GM21381 (cell line): ENCODE results near the gene DDAH1.
A peak's percentile ranks its signal among the peaks of the same experiment; 100 is the strongest.

Experiments used
- ATAC-seq: cut with Tn5 transposase; IDR thresholded peaks from one replicate; pipeline ENCODE4 v1.9.1; 2021; ENCODE audit warnings: mild to moderate bottlenecking, moderate library complexity; ENCODE audit not compliant: unreplicated experiment

Gene DDAH1

DNA sequence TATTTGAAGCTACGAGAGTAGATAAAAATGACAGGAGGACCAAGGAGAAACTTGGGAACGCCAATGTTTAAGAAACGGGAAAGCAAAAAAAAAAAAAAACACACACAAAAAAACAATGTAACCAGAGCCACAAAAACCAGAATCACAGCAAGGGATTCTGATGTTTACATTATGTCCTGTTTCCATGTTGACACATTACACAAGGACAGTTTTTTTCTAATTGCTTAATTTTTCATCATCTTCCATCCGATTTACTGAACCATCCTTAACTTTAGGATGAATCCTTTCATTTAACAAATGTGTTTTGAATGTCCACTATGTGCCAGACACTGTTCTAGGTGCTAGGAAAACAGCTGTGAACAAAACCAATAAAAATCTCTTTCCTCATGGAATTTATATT is 187.2 kb downstream of the DDAH1 start:
- ATAC-seq, result no peak

DNA sequence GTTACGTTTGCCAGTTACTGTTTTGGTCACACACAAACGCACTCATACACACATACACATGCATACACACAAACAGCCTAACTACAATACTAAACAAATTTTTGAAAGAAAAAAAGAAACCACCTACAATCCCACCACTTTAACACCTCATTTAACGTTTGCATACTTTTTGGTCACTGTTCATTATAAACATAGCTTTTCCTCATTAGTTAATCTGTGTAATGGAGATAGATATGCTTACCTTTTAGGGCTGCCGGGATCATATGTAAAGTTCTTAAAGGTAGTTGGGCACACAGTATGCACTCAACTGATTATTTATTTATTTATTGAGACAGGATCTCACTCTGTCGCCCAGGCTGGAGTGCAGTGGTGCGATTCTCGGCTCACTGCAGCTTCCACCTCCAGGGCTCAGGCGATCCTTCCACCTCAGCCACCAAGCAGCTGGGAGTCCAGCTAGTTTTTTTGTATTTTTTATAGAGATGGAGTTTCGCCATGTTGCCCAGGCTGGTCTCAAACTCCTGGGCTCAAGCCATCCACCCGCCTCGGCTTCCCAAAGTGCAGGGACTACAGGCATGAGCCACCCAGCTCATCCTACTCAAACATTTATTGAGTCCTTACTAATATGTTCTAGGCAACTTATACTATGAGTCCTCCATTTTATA is 187.8 kb downstream of the DDAH1 start:
- ATAC-seq, result no peak

DNA sequence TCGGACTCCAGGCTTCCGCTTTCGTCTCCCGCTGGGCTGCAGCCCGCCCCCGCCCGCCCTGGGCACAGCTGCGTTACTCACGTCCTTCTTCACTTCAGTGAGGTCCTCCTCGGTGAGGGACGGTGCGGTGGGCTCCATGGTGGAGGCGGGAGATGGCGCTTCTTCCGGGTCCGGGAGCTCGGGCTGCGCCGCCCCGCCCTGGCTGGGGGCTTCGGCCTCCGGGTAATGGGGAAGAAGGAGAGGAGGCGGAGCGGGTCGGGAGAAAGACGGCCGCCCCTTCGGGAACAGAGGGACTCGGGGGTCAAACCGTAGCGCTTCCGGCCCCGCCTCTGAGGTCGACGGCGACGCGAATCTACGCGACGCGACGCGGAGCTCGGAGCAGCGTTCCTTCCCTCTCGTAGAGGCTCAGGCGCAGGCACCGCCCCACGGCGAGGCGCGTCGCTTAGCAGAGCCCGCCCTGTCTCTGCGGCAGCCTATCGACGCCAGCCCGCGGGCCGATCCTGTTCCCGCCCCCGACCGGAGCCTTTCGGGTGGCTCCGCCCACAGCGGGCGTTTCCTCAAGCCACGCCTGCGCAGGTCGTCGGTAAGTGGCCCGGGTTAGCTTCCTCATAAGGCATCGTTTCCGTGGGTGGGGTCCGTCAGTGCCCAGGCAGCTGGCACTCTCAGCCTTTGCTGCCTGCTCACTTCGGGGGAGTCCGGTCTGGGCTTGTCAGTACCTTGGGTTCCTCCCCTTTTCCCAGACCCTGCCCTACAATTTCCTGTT is 188.6 kb downstream of the DDAH1 start, which contains the start of gene BCL10:
TSS of gene BCL10 (minus strand) at position 418 of the 763 bp plus-strand sequence. CDS start at position 138, 280 bp downstream.
- peak; percentile 96 for ATAC-seq

DNA sequence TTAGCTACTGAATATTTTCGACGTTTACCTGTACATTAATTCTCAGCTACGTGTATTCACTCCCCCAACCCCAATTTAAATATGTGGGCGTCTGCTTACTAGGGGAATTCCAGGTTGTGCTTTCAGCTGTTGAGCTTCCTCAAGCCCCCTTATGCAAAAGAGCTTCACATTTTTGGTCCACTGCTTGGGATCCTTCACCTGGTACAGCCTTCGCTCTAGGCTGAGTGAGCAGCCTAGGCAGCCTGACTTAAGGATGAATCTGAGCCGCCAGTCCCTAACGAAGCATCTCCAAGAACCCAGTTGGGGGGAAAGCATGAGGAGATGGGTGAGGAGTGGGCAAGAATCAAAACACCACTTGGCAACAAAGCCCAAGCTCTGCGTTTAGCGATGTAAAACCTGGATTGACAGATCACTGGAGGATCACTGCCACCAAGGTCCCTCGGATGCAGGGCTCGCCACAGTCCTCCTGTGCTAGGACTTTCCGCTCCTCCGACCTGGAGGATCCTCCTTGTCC is 189.2 kb downstream of the DDAH1 start:
- ATAC-seq, result no peak

DNA sequence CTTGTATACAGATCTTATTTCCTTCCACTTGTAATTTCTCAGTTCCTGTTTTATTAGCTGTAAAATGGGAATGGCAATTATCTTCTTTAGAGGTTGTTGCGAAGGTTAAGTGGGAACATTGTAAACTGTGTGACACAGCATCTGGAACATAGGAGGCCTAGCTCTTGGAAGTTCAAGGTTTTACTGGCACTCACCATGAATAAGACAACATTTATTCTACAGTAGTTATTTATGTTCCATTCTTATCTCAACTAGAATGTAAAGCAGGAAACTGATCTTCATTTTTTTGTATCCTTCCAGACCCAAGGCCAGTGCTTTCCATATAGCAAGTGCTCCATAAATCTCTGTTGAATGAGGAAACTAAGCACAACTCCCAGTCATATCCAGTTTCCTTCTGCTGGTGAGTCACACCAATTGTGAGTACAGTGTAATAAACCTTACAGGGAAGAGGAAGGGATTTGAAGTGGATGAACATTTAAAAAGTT is 189.9 kb downstream of the DDAH1 start:
- ATAC-seq, result no peak

DNA sequence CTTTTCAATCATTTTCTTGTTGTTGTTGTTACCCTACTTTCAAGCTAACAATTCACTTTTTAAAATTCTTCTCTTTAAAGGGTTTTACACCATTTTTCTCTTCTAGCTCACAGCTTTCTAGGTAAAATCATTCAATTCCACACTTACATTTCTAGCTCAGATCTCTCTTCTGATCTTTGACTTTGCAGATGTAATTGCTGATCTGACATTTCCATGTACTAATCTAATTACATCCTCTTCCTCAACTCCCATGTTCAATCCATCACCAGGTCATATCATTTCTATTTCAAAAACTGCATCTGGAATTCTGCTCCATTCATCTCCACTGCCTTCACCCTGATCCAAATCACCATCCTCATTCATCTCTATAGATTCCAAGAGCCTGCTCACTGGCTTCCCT is 191.6 kb downstream of the DDAH1 start:
- no peak for ATAC-seq

DNA sequence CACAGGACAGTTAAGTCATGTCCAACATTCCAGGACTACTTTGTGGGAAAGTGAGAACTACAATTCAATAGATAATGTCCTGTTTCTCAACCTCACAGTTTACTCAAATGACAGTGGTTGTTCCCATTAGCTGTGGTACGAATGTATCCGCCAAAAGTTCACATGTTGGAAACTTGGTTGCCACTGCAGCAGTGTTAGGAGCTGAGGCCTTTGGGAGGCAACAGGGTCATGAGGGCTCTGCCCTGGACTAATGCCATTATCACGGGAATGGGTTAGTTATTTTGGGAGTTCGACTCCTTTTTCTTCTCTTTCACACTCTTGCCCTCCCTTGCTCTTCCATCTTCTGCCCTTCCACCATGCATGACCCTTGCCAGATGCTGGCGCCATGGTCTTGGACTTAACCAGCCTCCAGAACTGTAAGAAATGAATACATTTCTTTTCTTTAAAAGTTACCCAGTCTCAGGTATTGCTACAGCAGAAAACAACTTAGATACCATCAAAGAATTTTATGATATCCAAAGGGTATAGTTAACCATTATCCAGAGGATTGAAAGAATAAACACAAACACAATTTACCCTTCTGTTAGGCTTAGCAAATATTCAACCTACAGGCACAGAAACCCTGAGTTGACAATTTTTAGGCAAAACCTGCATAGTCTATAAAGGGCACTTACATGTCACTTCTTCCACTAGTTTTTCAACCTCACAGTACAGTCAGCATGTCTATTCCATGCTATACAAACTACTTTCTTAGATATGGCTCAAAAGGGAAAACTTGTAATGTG is 196.0 kb downstream of the DDAH1 start:
- no peak for ATAC-seq
